GM12873 (cell line): Measurements from ENCODE around the gene GAA.

Source experiments
- TF ChIP-seq, protein P1 (sequence below): IDR thresholded peaks from 2 replicates; pipeline ENCODE4 v1.5.1; 2012; ENCODE audit warnings: low read depth, mild to moderate bottlenecking, moderate library complexity, low read length, control low read depth; ENCODE audit not compliant: insufficient read depth; ENCODE audit errors: missing control alignments

GAA gene

DNA sequence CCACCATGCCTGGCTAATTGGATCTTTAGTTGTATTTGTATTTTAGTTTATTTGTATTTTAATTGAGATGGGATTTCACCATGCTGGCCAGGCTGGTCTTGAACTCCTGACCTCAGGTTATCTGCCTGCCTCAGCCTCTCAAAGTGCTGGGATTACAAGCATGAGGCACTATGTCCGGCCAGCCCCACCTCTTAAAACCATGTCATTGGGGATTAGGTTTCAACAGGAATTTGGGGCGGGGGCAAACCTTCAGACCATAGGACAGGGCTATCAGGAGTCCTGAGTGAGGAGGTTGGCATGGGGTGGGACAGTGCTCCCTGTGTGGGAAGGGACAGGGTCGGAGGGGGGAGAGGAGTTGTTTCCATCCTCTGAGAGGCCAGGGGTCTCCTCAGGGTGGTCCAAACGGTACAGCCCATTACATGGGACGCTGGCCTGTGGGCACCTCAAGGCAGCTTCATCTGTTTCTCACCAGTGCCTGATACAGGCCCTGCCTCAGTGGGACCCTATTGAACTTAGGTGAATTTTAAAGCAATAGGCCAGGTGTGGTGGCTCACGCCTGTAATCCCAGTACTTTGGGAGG is 21.6 kb downstream of the GAA start:
- TF ChIP-seq, protein P1, sequence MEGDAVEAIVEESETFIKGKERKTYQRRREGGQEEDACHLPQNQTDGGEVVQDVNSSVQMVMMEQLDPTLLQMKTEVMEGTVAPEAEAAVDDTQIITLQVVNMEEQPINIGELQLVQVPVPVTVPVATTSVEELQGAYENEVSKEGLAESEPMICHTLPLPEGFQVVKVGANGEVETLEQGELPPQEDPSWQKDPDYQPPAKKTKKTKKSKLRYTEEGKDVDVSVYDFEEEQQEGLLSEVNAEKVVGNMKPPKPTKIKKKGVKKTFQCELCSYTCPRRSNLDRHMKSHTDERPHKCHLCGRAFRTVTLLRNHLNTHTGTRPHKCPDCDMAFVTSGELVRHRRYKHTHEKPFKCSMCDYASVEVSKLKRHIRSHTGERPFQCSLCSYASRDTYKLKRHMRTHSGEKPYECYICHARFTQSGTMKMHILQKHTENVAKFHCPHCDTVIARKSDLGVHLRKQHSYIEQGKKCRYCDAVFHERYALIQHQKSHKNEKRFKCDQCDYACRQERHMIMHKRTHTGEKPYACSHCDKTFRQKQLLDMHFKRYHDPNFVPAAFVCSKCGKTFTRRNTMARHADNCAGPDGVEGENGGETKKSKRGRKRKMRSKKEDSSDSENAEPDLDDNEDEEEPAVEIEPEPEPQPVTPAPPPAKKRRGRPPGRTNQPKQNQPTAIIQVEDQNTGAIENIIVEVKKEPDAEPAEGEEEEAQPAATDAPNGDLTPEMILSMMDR, result no peak

DNA sequence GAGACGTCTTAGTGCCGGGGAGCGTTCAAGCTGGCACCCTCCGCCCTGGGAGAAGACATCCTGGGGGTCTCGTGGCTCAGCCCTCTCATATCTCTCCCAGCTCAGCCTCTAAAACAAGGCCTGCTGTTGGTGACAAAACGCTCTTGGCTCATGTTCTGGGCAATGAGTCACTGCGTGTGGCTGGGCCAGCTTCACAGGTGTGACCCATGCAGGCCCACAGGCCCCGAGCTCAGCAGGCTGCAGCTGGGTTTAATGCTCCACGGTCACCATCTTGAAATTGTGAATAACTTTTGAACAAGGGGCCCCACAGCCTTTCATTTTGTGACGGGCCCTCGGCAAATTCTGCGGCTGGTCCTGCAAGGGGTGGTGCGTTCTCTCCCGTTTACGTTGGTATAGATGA is 22.4 kb downstream of the GAA start:
- TF ChIP-seq, protein P1, result no peak

DNA sequence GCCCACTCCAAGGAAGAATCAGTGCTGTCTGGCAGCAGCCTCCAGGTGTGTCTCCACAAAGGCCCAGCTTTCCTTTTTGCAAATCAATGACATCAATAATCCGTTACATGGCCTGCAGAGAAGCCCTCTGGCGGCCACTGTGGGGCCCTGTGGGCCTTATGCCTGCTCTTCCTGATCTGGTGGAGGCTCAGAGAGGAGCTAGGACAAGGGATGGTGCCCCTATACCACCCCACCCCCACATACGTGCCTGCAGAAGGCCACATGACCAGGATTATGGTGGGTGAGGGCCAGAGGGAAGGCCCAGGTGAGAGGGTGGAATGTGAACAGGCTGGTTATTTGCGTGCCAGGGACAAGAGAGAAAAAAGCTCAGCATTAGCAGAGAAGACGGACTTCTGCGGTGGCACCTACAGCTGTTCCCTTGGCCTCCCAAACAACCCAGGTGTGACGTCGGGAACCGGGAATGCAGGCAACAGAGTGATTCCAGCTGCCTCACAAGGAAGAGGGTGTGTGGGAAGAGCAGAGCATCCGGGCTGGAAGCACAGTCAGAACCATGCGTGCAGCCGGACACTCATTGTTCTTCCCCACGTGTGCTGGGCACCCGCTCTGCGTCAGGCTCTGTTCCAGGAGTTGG is 23.1 kb downstream of the GAA start:
- TF ChIP-seq, protein P1, result peak; percentile 51

DNA sequence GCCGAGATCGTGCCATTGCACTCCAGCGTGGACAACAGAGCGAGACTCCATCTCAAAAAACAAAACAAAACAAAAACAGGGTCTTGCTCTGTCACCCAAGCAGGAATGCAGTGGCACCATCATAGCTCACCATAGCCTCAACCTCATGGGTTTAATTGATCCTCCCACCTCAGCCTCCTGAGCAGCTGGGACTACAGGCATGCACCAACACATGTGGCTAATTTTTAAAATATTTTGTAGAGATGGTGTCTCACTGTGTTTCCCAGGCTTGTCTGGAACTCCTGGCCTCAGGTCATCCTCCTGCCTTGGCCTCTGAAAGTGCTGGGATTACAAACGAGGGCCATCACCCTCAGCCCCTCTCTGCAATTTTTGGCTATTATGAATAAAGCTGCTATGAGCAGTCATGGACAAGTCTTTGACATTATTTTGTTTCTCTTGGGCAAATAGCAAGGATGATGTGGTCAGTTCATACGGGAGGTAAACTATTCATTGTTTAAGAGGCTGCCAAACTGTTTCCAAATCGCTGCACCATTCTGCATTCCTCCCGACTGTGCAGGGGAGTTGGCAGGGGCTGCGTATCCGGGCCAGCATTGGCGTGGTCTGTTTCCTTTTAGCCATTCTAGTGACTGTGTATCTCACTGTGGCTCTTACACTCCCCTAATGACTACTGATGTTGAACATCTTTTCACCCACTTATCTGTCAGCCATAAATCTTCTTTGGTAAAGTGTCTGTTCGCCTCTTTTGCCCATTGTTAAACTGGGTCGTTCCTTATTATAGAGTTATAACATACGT is 24.5 kb downstream of the GAA start:
- TF ChIP-seq, protein P1, result no peak

DNA sequence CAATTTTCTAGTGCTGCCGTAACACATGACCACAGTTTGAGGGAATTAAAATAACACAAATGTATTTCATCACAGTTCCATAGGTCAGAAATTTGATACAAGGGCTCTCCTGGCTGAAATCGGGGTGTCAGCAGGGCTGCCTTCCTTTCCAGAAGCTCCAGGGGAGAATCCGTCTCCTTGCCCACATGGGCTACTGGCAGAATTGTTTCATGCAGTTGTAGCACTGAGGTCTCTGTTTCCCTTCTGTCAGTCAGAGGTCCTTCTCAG is 25.0 kb downstream of the GAA start:
- TF ChIP-seq, protein P1, result no peak

DNA sequence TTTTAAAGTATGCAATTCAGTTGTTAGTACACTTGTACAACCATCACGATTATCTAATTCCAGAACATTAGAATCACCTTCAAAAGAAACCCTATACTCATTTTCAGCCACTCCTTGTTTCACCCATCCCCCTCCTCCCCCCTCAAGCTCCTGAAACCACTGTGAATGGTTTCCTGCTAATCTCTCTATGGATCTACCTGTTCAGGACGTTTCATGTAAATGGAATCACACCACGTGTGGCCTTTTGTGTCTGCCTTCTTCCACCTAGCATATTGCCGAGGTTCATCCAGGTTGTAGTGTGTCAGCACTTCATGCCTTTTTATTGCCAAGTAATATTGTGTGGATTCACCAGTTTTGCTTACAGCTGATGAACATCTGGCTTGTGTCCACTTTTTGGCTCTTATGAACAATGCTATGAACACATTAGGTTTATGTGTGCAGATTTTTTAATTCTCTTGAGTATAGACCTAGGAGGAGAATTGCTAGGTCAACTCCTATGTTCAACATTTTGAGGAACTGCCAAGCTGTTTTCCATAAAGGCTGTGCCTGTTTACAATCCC is 27.7 kb downstream of the GAA start:
- TF ChIP-seq, protein P1, result no peak

DNA sequence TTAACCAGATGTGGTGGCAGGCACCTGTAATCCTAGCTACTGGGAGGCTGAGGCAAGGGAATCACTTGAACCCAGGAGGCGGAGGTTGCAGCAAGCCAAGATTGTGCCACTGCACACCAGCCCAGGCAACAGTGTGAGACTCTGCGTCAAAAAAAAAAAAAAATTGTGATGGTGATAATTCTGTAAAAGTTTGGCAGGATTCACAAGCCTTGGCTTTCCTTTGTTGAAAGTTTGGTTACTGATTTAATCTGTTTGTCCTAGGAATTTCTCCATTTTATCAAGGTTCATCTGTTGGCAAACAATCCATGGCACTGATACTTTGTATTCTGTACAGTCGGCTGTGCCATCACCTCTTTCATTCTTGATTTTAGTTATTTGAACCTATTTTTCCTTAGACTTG is 29.6 kb downstream of the GAA start:
- TF ChIP-seq, protein P1, result no peak
